Mesodermal cell (in vitro differentiated cells): Measurements from ENCODE around the gene WNT3.

Experiments used
- H3K27ac ChIP-seq: 2 replicates; pipeline ENCODE4 v1.7.0; 2013; ENCODE audit warnings: mild to moderate bottlenecking, low read depth, low read length, moderate library complexity; ENCODE audit not compliant: severe bottlenecking
- H3K36me3 ChIP-seq: 2 replicates; pipeline ENCODE4 v1.7.1; 2013; ENCODE audit warnings: mild to moderate bottlenecking, low read length, moderate library complexity; ENCODE audit not compliant: control insufficient read depth, insufficient read depth
- H3K4me1 ChIP-seq: one replicate; pipeline ENCODE4 v1.7.1; 2013; ENCODE audit warnings: mild to moderate bottlenecking, low read length; ENCODE audit not compliant: insufficient read depth, control insufficient read depth, poor library complexity, severe bottlenecking
- H3K4me3 ChIP-seq: 2 replicates; pipeline ENCODE4 v1.7.0; 2013; ENCODE audit warnings: low read length, control low read depth, mild to moderate bottlenecking; ENCODE audit not compliant: insufficient read depth, poor library complexity, severe bottlenecking; ENCODE audit errors: extremely low read depth
- H3K9me3 ChIP-seq: 2 replicates; pipeline ENCODE4 v1.7.1; 2013; ENCODE audit warnings: mild to moderate bottlenecking, low read length, moderate library complexity; ENCODE audit not compliant: control insufficient read depth
- WGBS, 2 experiments: methylation state at CpG; one replicate each; pipeline ENCODE4 v1.1.5; 2013; ENCODE audit warnings: missing lambda C conversion rate in 2 of 2; ENCODE audit not compliant: insufficient coverage in 2 of 2; 5-methylcytosine and 5-hydroxymethylcytosine counted together

The WNT3 gene

DNA sequence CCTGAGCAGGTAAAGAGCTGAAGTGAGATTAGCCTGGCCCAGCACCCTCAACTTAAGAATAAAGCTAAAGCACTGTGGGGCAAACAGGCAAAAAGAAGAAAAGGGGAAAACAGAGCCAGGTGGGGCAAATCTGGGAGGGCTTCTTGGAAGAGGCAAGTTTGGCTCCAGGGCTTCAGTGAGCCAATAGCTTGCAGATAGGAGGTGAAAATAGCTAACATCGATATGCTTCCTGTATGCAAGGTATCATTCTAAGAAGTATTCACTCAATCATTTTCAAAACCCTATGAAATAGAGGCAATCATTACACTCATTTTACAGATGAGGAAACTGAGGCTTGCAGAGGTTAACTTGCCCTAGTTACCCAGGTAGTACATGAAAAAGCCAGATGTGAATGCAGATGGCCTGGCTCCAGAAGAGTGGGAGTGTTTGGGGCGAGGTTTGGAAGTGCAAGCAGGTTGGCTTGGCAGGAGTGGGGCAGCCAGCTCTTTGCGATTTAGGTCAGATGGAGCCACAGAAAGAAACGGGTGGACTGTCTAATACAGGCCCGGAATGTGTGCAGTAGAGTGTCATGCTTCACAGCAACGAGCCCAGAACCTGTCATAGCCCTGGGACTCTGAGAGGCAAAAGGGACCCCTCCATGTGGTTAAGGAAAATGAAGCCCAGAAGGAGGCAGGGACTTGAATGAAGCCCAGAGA is 5.7 kb downstream of the WNT3 start:
- Histone ChIP-seq H3K27ac (peak overlapping the region; percentile 41), H3K4me3 (no peak overlapping the region)
- 93 to 94% methylated on average over 5 of the region's 6 CpGs for WGBS, 2 experiments

DNA sequence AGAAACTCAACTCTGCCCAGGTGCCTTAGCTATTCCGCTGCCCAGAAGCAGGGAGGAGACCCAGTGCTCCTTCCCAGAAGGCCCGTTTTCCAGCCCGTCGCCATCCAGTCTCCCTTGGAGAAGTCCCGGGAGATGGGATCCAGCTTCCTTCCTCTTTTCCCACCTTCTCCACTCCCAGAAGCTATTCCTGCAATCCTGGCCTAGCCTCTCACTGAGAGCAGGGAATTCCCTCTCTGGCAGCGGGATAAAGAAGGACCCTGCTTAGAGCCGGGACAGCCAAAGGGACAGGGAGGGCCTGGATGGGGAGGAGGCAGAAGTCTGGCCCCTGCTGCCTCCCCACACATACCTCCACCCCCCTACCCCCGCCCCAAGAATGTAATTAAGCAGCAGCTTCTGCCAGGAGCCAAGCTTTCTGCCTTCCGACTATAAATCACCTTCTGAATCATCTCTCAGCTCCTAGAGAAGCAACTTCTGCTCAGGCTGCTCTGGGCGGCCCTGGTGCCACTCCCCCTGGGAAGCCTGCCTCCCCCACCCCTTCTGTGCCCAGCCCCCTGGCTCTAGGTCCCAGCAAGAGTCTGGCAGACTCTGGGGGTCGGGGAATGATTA is 6.4 kb downstream of the WNT3 start:
- Histone ChIP-seq H3K4me1 (peaks cover 50% of the 10 kb centered on the region), H3K27ac (peak overlapping the region; percentile 73), H3K36me3 (no peaks in the 10 kb centered on the region), H3K9me3 (no peaks in the 10 kb centered on the region), H3K4me3 (no peak overlapping the region)
- WGBS, 2 experiments = 34 to 50% methylated on average over 2 to 4 of the region's 11 CpGs

More for the DNA sequence above, 5.7 kb downstream of the WNT3 start:
- Histone ChIP-seq H3K36me3 (no peaks in the 10 kb centered on the region), H3K4me1 (peaks cover 52% of the 10 kb centered on the region), H3K9me3 (no peaks in the 10 kb centered on the region)

DNA sequence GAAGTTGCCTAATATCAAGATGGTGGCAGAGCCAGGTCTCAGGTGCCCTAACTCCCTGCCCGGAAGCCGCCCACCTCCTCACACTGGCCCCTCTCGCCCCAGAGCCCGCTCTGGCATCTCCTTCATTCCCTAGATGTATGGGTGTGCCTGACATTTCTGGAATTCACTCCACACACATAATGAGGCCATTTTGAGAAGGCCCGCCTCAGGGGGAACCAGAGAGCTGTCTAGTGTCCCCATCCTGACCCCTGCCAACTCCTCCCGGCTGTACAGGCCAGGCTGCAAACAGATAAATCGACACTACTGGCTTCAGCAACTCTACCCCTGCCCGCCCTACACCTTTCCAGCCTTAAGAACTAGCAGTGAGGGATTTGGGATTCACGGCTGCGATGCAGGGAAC is 7.7 kb downstream of the WNT3 start:
- Histone ChIP-seq H3K36me3 (peaks cover under 1% of the 10 kb centered on the region), H3K9me3 (no peaks in the 10 kb centered on the region), H3K4me1 (peaks cover 39% of the 10 kb centered on the region), H3K27ac (no peak overlapping the region), H3K4me3 (no peak overlapping the region)
- WGBS, 2 experiments = 86 to 92% methylated on average over 3 to 7 of the region's 10 CpGs

DNA sequence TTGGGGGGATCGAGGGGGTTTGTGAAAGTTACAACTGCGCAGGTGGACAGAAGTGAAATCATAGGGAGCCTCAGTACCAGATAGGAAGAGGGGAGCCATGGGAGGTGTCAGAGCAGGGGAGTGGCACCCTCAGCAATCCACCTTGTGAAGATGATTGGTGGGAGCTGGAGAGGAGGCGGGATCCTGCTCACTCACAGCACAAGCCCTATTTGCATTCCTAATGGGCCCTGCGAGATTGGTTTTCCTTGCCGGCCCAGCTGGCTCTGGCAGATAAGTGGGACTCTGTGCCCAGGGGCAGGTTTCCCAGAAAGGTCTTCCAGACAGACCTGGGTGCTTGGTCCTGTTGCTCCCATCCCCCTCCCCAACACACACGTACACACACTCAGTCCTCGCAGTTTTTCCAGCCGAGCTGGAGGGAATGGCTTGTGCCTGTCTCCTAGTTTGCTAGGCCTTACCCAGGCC is 9.4 kb downstream of the WNT3 start:
- Histone ChIP-seq H3K4me1 (peaks cover 34% of the 10 kb centered on the region), H3K27ac (peak overlapping the region; percentile 10), H3K9me3 (no peaks in the 10 kb centered on the region), H3K4me3 (no peak overlapping the region), H3K36me3 (peaks cover 4% of the 10 kb centered on the region)
- WGBS, 2 experiments = 76 to 80% methylated on average over 7 to 8 of the region's 8 CpGs

DNA sequence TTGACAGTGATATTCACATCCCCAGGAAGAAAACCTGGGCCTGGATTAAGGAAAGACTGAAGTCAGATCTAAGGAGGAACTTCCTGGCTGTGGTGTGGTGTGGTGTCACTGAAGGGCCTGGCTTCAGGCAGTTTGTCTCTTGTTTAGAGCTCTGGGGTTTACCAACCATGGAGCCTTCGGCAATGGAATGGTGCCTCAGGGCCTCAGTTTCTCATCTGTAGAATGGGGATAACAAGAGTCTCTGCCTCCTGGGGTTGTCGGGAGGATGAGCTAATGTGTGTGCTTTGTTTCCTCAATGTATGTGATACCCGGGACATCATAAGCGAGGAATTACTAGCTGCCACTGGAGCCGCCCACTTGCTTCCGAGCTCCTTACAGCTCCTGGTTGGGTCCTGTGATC is 12.7 kb downstream of the WNT3 start:
- WGBS, 2 experiments = 94 to 100% methylated on average over 1 to 6 of the region's 6 CpGs
- peaks cover 7% of the 10 kb centered on the region for H3K4me1 ChIP-seq
- peaks cover 4% of the 10 kb centered on the region for H3K36me3 ChIP-seq
- no peak overlapping the region for H3K4me3 ChIP-seq
- H3K27ac ChIP-seq = no peak overlapping the region
- H3K9me3 ChIP-seq = no peaks in the 10 kb centered on the region

DNA sequence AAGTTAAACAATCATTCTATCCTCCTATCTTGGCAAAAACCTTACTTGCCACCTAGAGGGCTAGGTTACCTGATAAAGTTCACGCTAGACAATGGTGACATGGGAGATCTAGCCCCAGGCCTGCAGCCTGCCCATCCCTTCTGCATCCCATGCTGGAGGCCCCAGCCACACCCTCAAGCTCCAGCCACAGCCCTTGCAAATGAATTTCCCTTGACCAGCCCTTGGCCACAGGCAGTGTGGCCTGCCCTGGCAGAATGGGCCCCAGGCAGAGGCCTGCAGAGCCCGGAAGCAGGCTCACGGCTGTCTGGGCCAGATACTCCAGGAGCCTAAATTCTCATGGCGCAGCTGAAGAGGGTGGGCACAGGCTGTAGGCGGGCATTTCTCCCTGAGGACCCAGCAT is 14.9 kb downstream of the WNT3 start:
- no peak overlapping the region for H3K27ac ChIP-seq
- no peaks in the 10 kb centered on the region for H3K9me3 ChIP-seq
- 91 to 96% methylated on average over 5 of the region's 5 CpGs for WGBS, 2 experiments
- peaks cover 9% of the 10 kb centered on the region for H3K36me3 ChIP-seq
- H3K4me1 ChIP-seq = no peaks in the 10 kb centered on the region
- no peak overlapping the region for H3K4me3 ChIP-seq

DNA sequence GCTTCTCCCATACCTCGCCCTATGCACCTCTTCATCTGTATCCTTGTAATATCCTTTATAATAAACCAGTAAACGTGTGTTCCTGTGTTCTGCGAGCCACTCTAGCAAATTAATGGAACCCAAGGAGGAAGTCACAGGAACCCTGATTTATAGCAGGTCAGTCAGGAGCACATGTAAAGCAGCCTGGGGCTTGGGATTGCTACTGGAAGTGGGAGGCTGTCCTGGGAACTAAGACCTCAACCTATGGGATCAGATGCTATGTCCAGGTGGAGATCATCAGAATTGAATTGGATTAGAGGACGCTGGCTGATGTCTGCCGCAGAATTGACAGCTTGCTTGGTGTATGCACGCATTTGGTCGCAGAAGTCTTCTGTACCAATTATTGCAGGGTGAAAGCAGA is 15.7 kb downstream of the WNT3 start:
- Histone ChIP-seq H3K4me3 (no peak overlapping the region), H3K27ac (no peak overlapping the region), H3K9me3 (no peaks in the 10 kb centered on the region), H3K4me1 (no peaks in the 10 kb centered on the region), H3K36me3 (peaks cover 9% of the 10 kb centered on the region)
- 77 to 86% methylated on average over 7 of the region's 7 CpGs for WGBS, 2 experiments

DNA sequence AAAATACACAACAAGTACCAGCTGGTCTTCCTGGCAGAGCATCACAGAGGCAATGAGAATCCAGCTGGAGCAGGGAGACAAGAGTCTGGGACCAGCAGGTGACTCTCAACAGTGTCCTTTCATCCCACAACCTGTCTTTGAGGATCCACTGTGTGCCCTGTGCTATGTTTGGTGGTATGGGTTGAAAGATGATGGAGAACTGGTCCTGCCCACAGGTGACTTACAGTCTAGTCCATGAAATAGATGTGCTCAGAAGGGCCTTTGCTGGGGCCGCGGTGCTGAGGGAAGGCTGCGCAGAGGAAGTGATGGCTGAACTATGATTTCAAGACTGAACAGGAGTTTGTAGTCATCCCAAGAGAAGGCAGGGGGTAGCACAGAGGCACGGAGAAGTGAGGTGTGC is 17.9 kb downstream of the WNT3 start:
- Histone ChIP-seq H3K36me3 (peaks cover 6% of the 10 kb centered on the region), H3K4me1 (peaks cover 3% of the 10 kb centered on the region), H3K9me3 (no peaks in the 10 kb centered on the region), H3K27ac (no peak overlapping the region), H3K4me3 (no peak overlapping the region)
- 95 to 100% methylated on average over 4 of the region's 4 CpGs for WGBS, 2 experiments

DNA sequence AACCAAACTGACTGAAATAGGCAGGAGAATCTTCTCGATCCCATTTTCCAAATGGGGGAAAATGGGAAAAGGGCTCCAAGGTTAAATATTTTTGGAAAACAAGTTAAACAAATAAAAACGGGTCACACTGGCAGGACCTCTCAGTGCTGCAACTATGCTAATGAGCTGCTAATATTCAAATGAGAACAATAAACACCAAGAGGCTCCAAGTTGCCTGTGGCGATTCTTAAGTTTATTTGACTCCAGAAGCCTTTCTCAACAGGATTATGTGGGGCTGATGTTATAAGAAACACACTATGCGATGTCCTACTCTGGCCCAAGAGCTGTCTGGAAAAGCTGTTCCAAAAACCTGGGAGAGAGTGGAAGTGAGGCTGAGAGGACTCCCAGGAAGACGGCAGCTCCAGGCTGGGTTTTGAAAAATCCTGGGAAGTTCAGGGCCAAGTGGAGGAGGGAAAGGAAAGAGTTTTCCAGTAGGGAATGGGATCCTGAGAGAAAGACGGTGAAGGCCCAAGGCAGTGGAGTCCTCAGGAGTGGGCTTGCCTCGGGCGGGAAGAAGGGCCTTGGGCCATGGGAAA is 21.4 kb downstream of the WNT3 start:
- no peak overlapping the region for H3K4me3 ChIP-seq
- peaks cover 3% of the 10 kb centered on the region for H3K4me1 ChIP-seq
- H3K27ac ChIP-seq = no peak overlapping the region
- WGBS, 2 experiments = 89 to 95% methylated on average over 8 of the region's 8 CpGs
- no peaks in the 10 kb centered on the region for H3K9me3 ChIP-seq
- H3K36me3 ChIP-seq = peaks cover 5% of the 10 kb centered on the region

DNA sequence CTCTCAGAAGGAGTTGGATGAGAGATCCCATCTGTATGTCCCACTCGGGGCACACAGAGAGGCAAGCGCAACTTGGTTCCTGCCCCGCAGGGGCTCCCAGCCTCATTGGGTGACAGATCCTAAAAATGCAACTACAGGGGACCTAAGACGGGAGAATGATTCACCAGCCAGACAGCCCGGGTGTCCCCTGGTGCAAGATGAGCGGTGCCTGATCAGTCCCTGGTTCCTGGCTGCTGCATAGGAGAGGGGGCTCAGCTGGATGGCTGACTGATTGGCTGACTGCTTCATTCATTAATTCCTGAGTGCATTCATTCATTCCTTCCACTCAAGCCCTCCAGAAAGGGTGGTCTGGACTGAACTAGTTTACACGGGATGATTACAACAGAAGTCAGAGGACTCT is 22.0 kb downstream of the WNT3 start:
- H3K4me1 ChIP-seq = peaks cover 3% of the 10 kb centered on the region
- no peaks in the 10 kb centered on the region for H3K9me3 ChIP-seq
- peaks cover 5% of the 10 kb centered on the region for H3K36me3 ChIP-seq
- no peak overlapping the region for H3K4me3 ChIP-seq
- WGBS, 2 experiments = 94 to 96% methylated on average over 7 of the region's 7 CpGs
- H3K27ac ChIP-seq = no peak overlapping the region

DNA sequence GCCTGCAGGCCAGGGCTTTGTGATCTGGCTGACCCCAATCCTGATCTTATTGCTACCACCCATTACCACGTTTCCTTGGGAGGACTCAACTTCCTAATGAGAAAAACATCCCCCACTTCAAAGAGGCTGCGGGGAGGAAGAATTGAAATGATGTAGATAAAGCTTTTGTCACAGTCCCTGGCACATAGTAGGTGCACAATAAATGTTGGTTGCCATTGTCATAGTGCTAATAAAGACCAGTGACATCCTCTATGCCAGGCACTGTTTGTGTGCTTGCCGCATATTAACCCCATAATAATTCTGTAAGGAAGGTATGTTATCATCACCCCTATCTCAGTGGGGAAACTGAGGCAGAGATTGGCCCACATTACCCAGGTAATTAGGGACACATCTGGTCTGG is 22.4 kb downstream of the WNT3 start:
- WGBS, 2 experiments = no CpG with 5 or more reads among the region's 3 CpGs
- peaks cover 3% of the 10 kb centered on the region for H3K4me1 ChIP-seq
- H3K27ac ChIP-seq = no peak overlapping the region
- H3K4me3 ChIP-seq = no peak overlapping the region
- peaks cover 5% of the 10 kb centered on the region for H3K36me3 ChIP-seq
- no peaks in the 10 kb centered on the region for H3K9me3 ChIP-seq
